Caco-2 (cell line): ENCODE results near the gene TOMM5. TPM values are rescaled to one million over a fixed set of nuclear protein-coding genes. Genes with fewer than 3 reads are reported as not detected.

Experiments
- BruUV-seq: library from RNA; stranded (reverse); fragments of 400-500 nt; replicated peaks from 2 replicates; lab custom pipeline; 2021; lab: Mats Ljungman, UMichigan
- CTCF ChIA-PET: fragments of 300-600 bp; sonication (Branson Sonifier 250); formaldehyde crosslinking; loops from one replicate; lab custom pipeline; 2022; ENCODE audit warnings: antibody characterized with exemption; lab: Charles Lee
- POLR2A ChIA-PET: fragments of 300-600 bp; sonication (Branson Sonifier 250); formaldehyde crosslinking; loops from one replicate; lab custom pipeline; 2022; ENCODE audit warnings: antibody characterized with exemption; lab: Charles Lee
- DNase-seq, 2 experiments: peaks; one replicate each; pipeline versions ENCODE4 v3.0.0 to v3.0.0-alpha.2; 2020 to 2022
- H3K27me3 ChIP-seq: replicated peaks from 2 replicates; pipeline ENCODE4 v1.6.0; 2011; ENCODE audit warnings: low read length; ENCODE audit not compliant: control insufficient read depth, insufficient read depth
- H3K36me3 ChIP-seq: 2 replicates; pipeline ENCODE4 v1.5.1; 2011; ENCODE audit warnings: low read length; ENCODE audit not compliant: control insufficient read depth, insufficient read depth
- H3K4me1 ChIP-seq: fragments of 250-450 bp; sonication (Bioruptor Pico); 2 replicates; pipeline ENCODE4 v1.5.1; 2020; ENCODE audit warnings: mild to moderate bottlenecking
- H3K4me3 ChIP-seq: 2 replicates; pipeline ENCODE4 v1.5.1; 2011; ENCODE audit warnings: low read depth, mild to moderate bottlenecking, control low read depth, low read length
- H3K9me3 ChIP-seq: fragments of 250-450 bp; sonication (Bioruptor Pico); 2 replicates; pipeline ENCODE4 v1.5.1; 2020; ENCODE audit warnings: mild to moderate bottlenecking, moderate library complexity
- H3K27ac Mint-ChIP-seq: one replicate; pipeline ENCODE4 v1.8.0; 2022; ENCODE audit warnings: mixed read lengths; ENCODE audit not compliant: unreplicated experiment
- H3K27me3 Mint-ChIP-seq: one replicate; pipeline ENCODE4 v1.8.0; 2022; ENCODE audit warnings: mixed read lengths; ENCODE audit not compliant: insufficient read depth, unreplicated experiment
- H3K36me3 Mint-ChIP-seq: one replicate; pipeline ENCODE4 v1.8.0; 2022; ENCODE audit warnings: mild to moderate bottlenecking, mixed read lengths; ENCODE audit not compliant: insufficient read depth, unreplicated experiment
- H3K4me1 Mint-ChIP-seq: one replicate; pipeline ENCODE4 v1.8.0; 2022; ENCODE audit warnings: low read depth, mixed read lengths; ENCODE audit not compliant: unreplicated experiment
- H3K4me3 Mint-ChIP-seq: one replicate; pipeline ENCODE4 v1.8.0; 2022; ENCODE audit warnings: mild to moderate bottlenecking, moderate library complexity, mixed read lengths; ENCODE audit not compliant: unreplicated experiment
- H3K9me3 Mint-ChIP-seq: one replicate; pipeline ENCODE4 v1.8.0; 2022; ENCODE audit warnings: mixed read lengths; ENCODE audit not compliant: unreplicated experiment
- CTCF ChIP-seq, 2 experiments: fragments of 200-600 bp in 1 of 2; IDR thresholded peaks; 1 replicate in 1 of 2; 2 replicates in 1 of 2; pipeline versions ENCODE4 v1.5.1 to v1.8.0; 2011 to 2022; ENCODE audit warnings: antibody characterized with exemption in 1 of 2, control low read depth in 1 of 2, inconsistent platforms in 1 of 2, low read depth in 1 of 2, low read length in 1 of 2, mild to moderate bottlenecking in 1 of 2, moderate library complexity in 1 of 2; ENCODE audit not compliant: insufficient read depth in 1 of 2, severe bottlenecking in 1 of 2, unreplicated experiment in 1 of 2
- intact Hi-C: fragments of 100-400 bp; cut with micrococcal nuclease; formaldehyde crosslinking; loops from one replicate; pipeline ENCODE4 v1.10.0; 2022; ENCODE audit not compliant: unreplicated experiment
- total RNA-seq: library from RNA; stranded (reverse); gene quantifications from 2 replicates; pipeline ENCODE4 v1.2.3, GENCODE V29; 2022

Gene TOMM5
- total RNA-seq, 1 experiment from 2014 or later, result 185 TPM

- no peak overlapping the region for H3K27ac Mint-ChIP-seq
- TF ChIP-seq CTCF (IDR thresholded peaks at IDR 0.05; ENCODE audit: insufficient read depth in 1 of 2, low read depth in 1 of 2, low read length in 1 of 2, severe bottlenecking in 1 of 2, unreplicated experiment in 1 of 2), result no peak
- no peak overlapping the region for H3K4me3 ChIP-seq
- H3K4me1 ChIP-seq, result no peaks in the 10 kb centered on the region
- H3K27me3 ChIP-seq, result no peaks in the 10 kb centered on the region
- no peaks in the 10 kb centered on the region for H3K9me3 ChIP-seq
- peaks cover 7% of the 10 kb centered on the region for H3K27me3 Mint-ChIP-seq
- no TSS peak for BruUV-seq
- ChIA-PET POLR2A (no interaction called here), CTCF (no interaction called here)
- intact Hi-C loops, result no loop called here
- no peaks in the 10 kb centered on the region for H3K36me3 Mint-ChIP-seq
- H3K9me3 Mint-ChIP-seq, result no peaks in the 10 kb centered on the region
- DNase-seq, result no peak
- no peak overlapping the region for H3K4me3 Mint-ChIP-seq
- no peaks in the 10 kb centered on the region for H3K4me1 Mint-ChIP-seq
- no peaks in the 10 kb centered on the region for H3K36me3 ChIP-seq
These were observed 43.4 kb upstream of the TOMM5 start for GRCh38 chr9:37635808-37636207.

GRCh38 chr9:37632479-37632878 is 40.1 kb upstream of the TOMM5 start:
- Mint-ChIP-seq H3K9me3 (no peaks in the 10 kb centered on the region), H3K4me1 (no peaks in the 10 kb centered on the region), H3K27ac (no peak overlapping the region), H3K4me3 (no peak overlapping the region), H3K27me3 (peaks cover 11% of the 10 kb centered on the region), H3K36me3 (no peaks in the 10 kb centered on the region)
- POLR2A ChIA-PET, result no interaction called here
- no peak for DNase-seq
- no peak for TF ChIP-seq CTCF (IDR thresholded peaks at IDR 0.05; ENCODE audit: insufficient read depth in 1 of 2, low read depth in 1 of 2, low read length in 1 of 2, severe bottlenecking in 1 of 2, unreplicated experiment in 1 of 2)
- CTCF ChIA-PET, result no interaction called here
- Histone ChIP-seq H3K9me3 (no peaks in the 10 kb centered on the region), H3K36me3 (no peaks in the 10 kb centered on the region), H3K27me3 (no peaks in the 10 kb centered on the region), H3K4me3 (no peak overlapping the region), H3K4me1 (no peaks in the 10 kb centered on the region)
- intact Hi-C loops, result loop anchor here (5.0 kb wide), 1 partner anchor 40 kb away; the partner anchor contains the start of gene TOMM5
- no TSS peak for BruUV-seq

GRCh38 chr9:37626708-37627292 is 34.4 kb upstream of the TOMM5 start:
- Histone ChIP-seq H3K27me3 (no peaks in the 10 kb centered on the region), H3K36me3 (no peaks in the 10 kb centered on the region), H3K4me1 (0 out of 2 replicates have a peak, but pooled peaks cover 8% of the 10 kb centered on the region), H3K9me3 (no peaks in the 10 kb centered on the region), H3K4me3 (no peak overlapping the region)
- Mint-ChIP-seq H3K27me3 (peaks cover 6% of the 10 kb centered on the region), H3K4me3 (no peak overlapping the region), H3K36me3 (no peaks in the 10 kb centered on the region), H3K4me1 (no peaks in the 10 kb centered on the region), H3K27ac (no peak overlapping the region), H3K9me3 (no peaks in the 10 kb centered on the region)
- no peak for TF ChIP-seq CTCF (IDR thresholded peaks at IDR 0.05; ENCODE audit: insufficient read depth in 1 of 2, low read depth in 1 of 2, low read length in 1 of 2, severe bottlenecking in 1 of 2, unreplicated experiment in 1 of 2)
- peak in 1 of 2 experiments; percentile 20 for DNase-seq
- intact Hi-C loops, result no loop called here
- ChIA-PET POLR2A (interaction anchor here (0.6 kb wide), 1 partner anchor 141 kb away, joined by 5 read pairs; the partner anchor contains the start of gene POLR1E), CTCF (interaction anchor here (0.7 to 1.2 kb wide), 4 partner anchors 14 to 135 kb away, joined by 3 to 6 read pairs (median 4); no protein-coding TSS in a partner anchor)
- BruUV-seq, result no TSS peak
